Measurements from ENCODE around the gene CIAO2B.

- TF ChIP-seq EZH2 (IDR thresholded peaks at IDR 0.05; ENCODE audit: insufficient read depth, poor library complexity, severe bottlenecking) (no peak), EZH2phosphoT487 (IDR thresholded peaks at IDR 0.05; ENCODE audit: insufficient read depth, low read depth) (no peak)
Measured at GRCh38 chr16:66930189-66930588, 4.0 kb downstream of the CIAO2B start.
